Kidney (tissue), 14 donors: ENCODE data around the gene ESPN. TPM values are rescaled to one million over a fixed set of nuclear protein-coding genes. Genes with fewer than 3 reads are reported as not detected.

Source experiments
- DNase-seq, 5 donors: peaks; one replicate each; pipeline ENCODE4 v3.0.0-alpha.2; 2013 to 2020
- FAIRE-seq: peaks from 2 replicates; lab custom pipeline; 2012; peaks lifted over from hg19 to GRCh38; lab: Jason Lieb, UNC
- H3K27ac ChIP-seq, 2 donors: one replicate each; pipeline ENCODE4 v1.7.0; 2013; ENCODE audit warnings: low read depth in 2 of 2, low read length in 2 of 2, inconsistent platforms in 1 of 2
- H3K27me3 ChIP-seq: one replicate; pipeline ENCODE4 v1.7.1; 2013; ENCODE audit warnings: low read length, inconsistent platforms; ENCODE audit not compliant: control insufficient read depth, insufficient read depth
- H3K36me3 ChIP-seq, 3 donors: one replicate each; pipeline versions ENCODE4 v1.7.0 to v1.7.1; 2013; ENCODE audit warnings: low read length in 3 of 3, control low read depth in 1 of 3, inconsistent platforms in 1 of 3; ENCODE audit not compliant: insufficient read depth in 3 of 3, control insufficient read depth in 2 of 3
- H3K4me1 ChIP-seq, 3 donors: one replicate each; pipeline versions ENCODE4 v1.7.0 to v1.7.1; 2013; ENCODE audit warnings: low read length in 3 of 3, inconsistent platforms in 1 of 3, low read depth in 1 of 3; ENCODE audit not compliant: control insufficient read depth in 2 of 3, insufficient read depth in 2 of 3
- H3K4me3 ChIP-seq, 3 donors: one replicate each; pipeline versions ENCODE4 v1.7.0 to v1.8.1; 2013; ENCODE audit warnings: low read length in 3 of 3, control low read depth in 1 of 3, inconsistent platforms in 1 of 3
- H3K9ac ChIP-seq, 3 donors: one replicate each; pipeline versions ENCODE4 v1.7.0 to v1.7.1; 2013; ENCODE audit warnings: low read length in 3 of 3, control low read depth in 1 of 3, inconsistent platforms in 1 of 3
- H3K9me3 ChIP-seq, 3 donors: one replicate each; pipeline versions ENCODE4 v1.7.0 to v1.7.1; 2013; ENCODE audit warnings: low read length in 3 of 3, control low read depth in 1 of 3, inconsistent platforms in 1 of 3; ENCODE audit not compliant: control insufficient read depth in 2 of 3, insufficient read depth in 1 of 3
- CTCF ChIP-seq: IDR thresholded peaks from 3 replicates; pipeline ENCODE4 v1.5.1; 2012; ENCODE audit warnings: mild to moderate bottlenecking, moderate library complexity, borderline replicate concordance; ENCODE audit not compliant: insufficient read depth; ENCODE audit errors: extremely low read depth
- intact Hi-C: fragments of 100-400 bp; cut with DNase I; formaldehyde crosslinking; loops from one replicate; pipeline ENCODE4 v1.11.1; 2022
- polyA plus RNA-seq: library from polyadenylated mRNA; stranded (reverse); fragments of 350-450 nt; fragmentation: Illumina TruSeq; extraction: RNeasy Lipid Tissue Mini Kit (QIAGEN cat#74804); gene quantifications from one replicate; pipeline ENCODE4 v1.2.3, GENCODE V29; 2014; ENCODE audit warnings: low read depth, low replicate concordance; ENCODE audit not compliant: insufficient read depth
- total RNA-seq: library from RNA; stranded (reverse); fragmentation: NEBNext Ultra II Directional; extraction: Animal tissue kit (Norgen Biotek cat#: 25700); gene quantifications from one replicate; pipeline ENCODE4 v1.2.1, GENCODE V29; 2021
- donor health status: control.
- donor health status: control.
- donor health status: control.
- donor health status: control.
- donor health status: control.
- donor health status: DM: yes; HTN: yes; CAD: no.
- donor health status: Normal renal cell carcinoma (clear cell type).

Gene ESPN
- total and polyA plus RNA-seq, 2 donors from 2014 or later: 14.2 to 112 TPM

GRCh38 chr1:6386371-6386949, 38.1 kb upstream of the ESPN start:
- no peaks in the 10 kb centered on the region for H3K4me1 ChIP-seq
- H3K27me3 ChIP-seq: no peaks in the 10 kb centered on the region
- no peak overlapping the region for H3K4me3 ChIP-seq
- TF ChIP-seq CTCF: no peak
- DNase-seq: no peak
- no peaks in the 10 kb centered on the region for H3K9me3 ChIP-seq
- H3K9ac ChIP-seq: no peak overlapping the region
- intact Hi-C loops: no loop called here
- H3K36me3 ChIP-seq: no peaks in the 10 kb centered on the region
- H3K27ac ChIP-seq: no peak overlapping the region
- no peak for FAIRE-seq

- Histone ChIP-seq H3K27ac (no peak overlapping the region), H3K36me3 (no peaks in the 10 kb centered on the region), H3K9me3 (no peaks in the 10 kb centered on the region), H3K4me3 (no peak overlapping the region), H3K4me1 (peaks cover 0 to 12% (median 0%) of the 10 kb centered on the region in 3 donors), H3K27me3 (no peaks in the 10 kb centered on the region), H3K9ac (no peak overlapping the region)
- no peak for FAIRE-seq
- intact Hi-C loops: no loop called here
- TF ChIP-seq CTCF: no peak
- DNase-seq: no peak
Observed at GRCh38 chr1:6389971-6390370, 34.6 kb upstream of the ESPN start.

GRCh38 chr1:6391951-6392808, 32.4 kb upstream of the ESPN start:
- intact Hi-C loops: no loop called here
- TF ChIP-seq CTCF: no peak
- FAIRE-seq (no peak), DNase-seq (peak in 4 of 5 donors; percentile 34 to 57 (median 43))
- Histone ChIP-seq H3K36me3 (no peaks in the 10 kb centered on the region), H3K9ac (no peak overlapping the region), H3K9me3 (no peaks in the 10 kb centered on the region), H3K4me1 (peaks cover 0 to 12% (median 0%) of the 10 kb centered on the region in 3 donors), H3K27ac (no peak overlapping the region), H3K27me3 (no peaks in the 10 kb centered on the region), H3K4me3 (no peak overlapping the region)
